Keratinocyte (primary cell): ENCODE results near the gene LRRC47. TPM values are rescaled to one million over a fixed set of nuclear protein-coding genes. Genes with fewer than 3 reads are reported as not detected.
"Not testable (repeated sequence)": the region's sequence is repeated elsewhere in the genome, so short reads cannot be mapped to it uniquely, and the experiment has no call there.

Experiments used
- DNase-seq: peaks from one replicate; pipeline ENCODE4 v3.0.0-alpha.2; 2011; ENCODE audit warnings: low read depth, missing footprints, low spot score
- FAIRE-seq: peaks from 2 replicates; lab custom pipeline; 2011; peaks lifted over from hg19 to GRCh38; lab: Jason Lieb, UNC
- H2AFZ ChIP-seq: 2 replicates; pipeline ENCODE4 v1.6.0; 2012; ENCODE audit warnings: low read length, control low read depth, inconsistent platforms; ENCODE audit not compliant: control insufficient read depth
- H3K27ac ChIP-seq: 2 replicates; pipeline ENCODE4 v1.5.1; 2011; ENCODE audit warnings: low read length; ENCODE audit not compliant: control insufficient read depth, insufficient read depth
- H3K27me3 ChIP-seq: 3 replicates; pipeline ENCODE4 v1.6.0; 2011; ENCODE audit warnings: low read length; ENCODE audit not compliant: control insufficient read depth, insufficient read depth; ENCODE audit errors: extremely low read depth
- H3K36me3 ChIP-seq, 2 experiments: 2 replicates in 1 of 2; 3 replicates in 1 of 2; pipeline ENCODE4 v1.5.1; 2011; ENCODE audit warnings: low read length in 2 of 2, mild to moderate bottlenecking in 1 of 2; ENCODE audit not compliant: control insufficient read depth in 2 of 2, insufficient read depth in 2 of 2; ENCODE audit errors: extremely low read depth in 1 of 2
- H3K4me1 ChIP-seq: 3 replicates; pipeline ENCODE4 v1.5.1; 2011; ENCODE audit warnings: low read length; ENCODE audit not compliant: control insufficient read depth, insufficient read depth; ENCODE audit errors: extremely low read depth
- H3K4me2 ChIP-seq: 3 replicates; pipeline ENCODE4 v1.6.0; 2011; ENCODE audit warnings: low read depth, low read length; ENCODE audit not compliant: control insufficient read depth, insufficient read depth; ENCODE audit errors: extremely low read depth
- H3K4me3 ChIP-seq, 3 experiments: fragments of 200-600 bp in 1 of 3; sonication (generic) in 1 of 3; 2 replicates in 2 of 3; 3 replicates in 1 of 3; pipeline ENCODE4 v1.5.1; 2011 to 2016; ENCODE audit warnings: low read length in 3 of 3, mild to moderate bottlenecking in 3 of 3, control low read depth in 2 of 3, inconsistent platforms in 1 of 3, low read depth in 1 of 3, mixed read lengths in 1 of 3, mixed run types in 1 of 3, moderate library complexity in 1 of 3; ENCODE audit not compliant: control insufficient read depth in 2 of 3, insufficient read depth in 2 of 3; ENCODE audit errors: extremely low read depth in 1 of 3
- H3K79me2 ChIP-seq: 2 replicates; pipeline ENCODE4 v1.6.0; 2012; ENCODE audit warnings: low read length; ENCODE audit not compliant: control insufficient read depth, insufficient read depth
- H3K9ac ChIP-seq: 3 replicates; pipeline ENCODE4 v1.6.0; 2011; ENCODE audit warnings: low read length; ENCODE audit not compliant: control insufficient read depth, insufficient read depth; ENCODE audit errors: extremely low read depth
- H3K9me1 ChIP-seq: 3 replicates; pipeline ENCODE4 v1.6.0; 2011; ENCODE audit warnings: low read length; ENCODE audit not compliant: control insufficient read depth, insufficient read depth; ENCODE audit errors: extremely low read depth
- H3K9me3 ChIP-seq: 2 replicates; pipeline ENCODE4 v1.5.1; 2012; ENCODE audit warnings: low read depth, low read length; ENCODE audit not compliant: control insufficient read depth
- H4K20me1 ChIP-seq: 3 replicates; pipeline ENCODE4 v1.6.0; 2011; ENCODE audit warnings: low read length; ENCODE audit not compliant: control insufficient read depth, insufficient read depth; ENCODE audit errors: extremely low read depth
- CTCF ChIP-seq, 3 experiments: IDR thresholded peaks in 1 of 3; conservative IDR thresholded peaks in 1 of 3; optimal IDR thresholded peaks in 1 of 3; 2 replicates in 2 of 3; 3 replicates in 1 of 3; pipeline versions ENCODE3 to v1.5.1; 2011; ENCODE audit warnings: low read length in 3 of 3, mild to moderate bottlenecking in 3 of 3, moderate library complexity in 2 of 3, control low read depth in 1 of 3, inconsistent platforms in 1 of 3; ENCODE audit not compliant: insufficient read depth in 2 of 3; ENCODE audit errors: extremely low read depth in 1 of 3
- EZH2 ChIP-seq: IDR thresholded peaks from one replicate; pipeline ENCODE4 v1.6.1; 2012; ENCODE audit warnings: inconsistent platforms, mild to moderate bottlenecking, low read length, moderate library complexity
- dilution Hi-C: fragments of 300-500 bp; cut with MboI; formaldehyde crosslinking; loops from one replicate; pipeline ENCODE4 v1.7.0; 2020; ENCODE audit warnings: low sequenced_read_pairs; ENCODE audit not compliant: extremely low pct_ligation_motif_present
- polyA plus RNA-seq, 5 experiments: library from polyadenylated mRNA; depleted of rRNA in 3 of 5; stranded (reverse) in 3 of 5; stranded (forward) in 1 of 5; unstranded in 1 of 5; fragments of >200 nt; gene quantifications; 1 replicate in 1 of 5; 2 replicates in 3 of 5; 3 replicates in 1 of 5; pipeline versions ENCODE4 v1.2.1 to v1.2.3, GENCODE V29; 2011 to 2012; ENCODE audit warnings: missing spikeins in 2 of 5, low read depth in 1 of 5, low replicate concordance in 1 of 5

Gene LRRC47
- polyA plus RNA-seq, 1 donor (not counting 4 experiments of a cell fraction or from before 2014, with no cell fraction given): 40.1 TPM

- TF ChIP-seq CTCF (optimal IDR thresholded peaks at IDR 0.05 in 1 of 3, IDR thresholded peaks at IDR 0.05 in 1 of 3, conservative IDR thresholded peaks at IDR 0.05 in 1 of 3; ENCODE audit: extremely low read depth in 1 of 3, insufficient read depth in 2 of 3, low read length in 3 of 3) (no peak), EZH2 (no peak)
- Histone ChIP-seq H3K4me2 (no peak overlapping the region), H3K9me1 (no peaks in the 10 kb centered on the region), H3K27me3 (peaks cover 5% of the 10 kb centered on the region), H3K9ac (no peak overlapping the region), H3K4me1 (peaks cover 14% of the 10 kb centered on the region), H2AFZ (no peak overlapping the region), H3K4me3 (no peak overlapping the region), H3K27ac (no peak overlapping the region), H3K9me3 (no peaks in the 10 kb centered on the region), H3K79me2 (no peaks in the 10 kb centered on the region), H3K36me3 (no peaks in the 10 kb centered on the region), H4K20me1 (no peaks in the 10 kb centered on the region)
- dilution Hi-C loops: no loop called here
- DNase-seq: no peak
- FAIRE-seq: no peak
These were observed 45.6 kb downstream of the LRRC47 start for GRCh38 chr1:3750741-3751140.

GRCh38 chr1:3749512-3749911, 46.8 kb downstream of the LRRC47 start:
- Histone ChIP-seq H3K79me2 (no peaks in the 10 kb centered on the region), H4K20me1 (no peaks in the 10 kb centered on the region), H3K9ac (no peak overlapping the region), H3K4me3 (no peak overlapping the region), H3K27me3 (peaks cover 5% of the 10 kb centered on the region), H3K36me3 (no peaks in the 10 kb centered on the region), H3K4me1 (peaks cover 14% of the 10 kb centered on the region), H3K4me2 (no peak overlapping the region), H3K9me1 (no peaks in the 10 kb centered on the region), H3K9me3 (no peaks in the 10 kb centered on the region), H3K27ac (no peak overlapping the region), H2AFZ (no peak overlapping the region)
- TF ChIP-seq CTCF (optimal IDR thresholded peaks at IDR 0.05 in 1 of 3, IDR thresholded peaks at IDR 0.05 in 1 of 3, conservative IDR thresholded peaks at IDR 0.05 in 1 of 3; ENCODE audit: extremely low read depth in 1 of 3, insufficient read depth in 2 of 3, low read length in 3 of 3): no peak
- no peak for TF ChIP-seq EZH2
- dilution Hi-C loops: no loop called here
- DNase-seq (no peak), FAIRE-seq (no peak)

- DNase-seq, H3K27me3 ChIP-seq, dilution Hi-C loops, H3K36me3 ChIP-seq, H2AFZ ChIP-seq, H3K9ac ChIP-seq, H4K20me1 ChIP-seq, H3K27ac ChIP-seq, H3K4me2 ChIP-seq, FAIRE-seq, H3K4me3 ChIP-seq, H3K79me2 ChIP-seq, H3K9me1 ChIP-seq, H3K9me3 ChIP-seq: not testable (repeated sequence)
- H3K4me1 ChIP-seq: peaks cover 14% of the 10 kb centered on the region
These were observed 47.9 kb downstream of the LRRC47 start for GRCh38 chr1:3748316-3748900.
